Skeletal muscle cell (primary cell): ENCODE measurements around the gene PLD6.
A peak's percentile ranks its signal among the peaks of the same experiment; 100 is the strongest.
"Not testable (repeated sequence)": the region's sequence is repeated elsewhere in the genome, so short reads cannot be mapped to it uniquely, and the experiment has no call there.

Source experiments
- DNase-seq: peaks from one replicate; pipeline ENCODE4 v3.0.0-alpha.2; 2010; ENCODE audit warnings: low read depth
- H3K4me3 ChIP-seq: 2 replicates; pipeline ENCODE4 v1.5.1; 2011; ENCODE audit warnings: low read depth, mild to moderate bottlenecking, control low read depth, low read length, moderate library complexity

Gene PLD6, protein sequence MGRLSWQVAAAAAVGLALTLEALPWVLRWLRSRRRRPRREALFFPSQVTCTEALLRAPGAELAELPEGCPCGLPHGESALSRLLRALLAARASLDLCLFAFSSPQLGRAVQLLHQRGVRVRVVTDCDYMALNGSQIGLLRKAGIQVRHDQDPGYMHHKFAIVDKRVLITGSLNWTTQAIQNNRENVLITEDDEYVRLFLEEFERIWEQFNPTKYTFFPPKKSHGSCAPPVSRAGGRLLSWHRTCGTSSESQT

DNA sequence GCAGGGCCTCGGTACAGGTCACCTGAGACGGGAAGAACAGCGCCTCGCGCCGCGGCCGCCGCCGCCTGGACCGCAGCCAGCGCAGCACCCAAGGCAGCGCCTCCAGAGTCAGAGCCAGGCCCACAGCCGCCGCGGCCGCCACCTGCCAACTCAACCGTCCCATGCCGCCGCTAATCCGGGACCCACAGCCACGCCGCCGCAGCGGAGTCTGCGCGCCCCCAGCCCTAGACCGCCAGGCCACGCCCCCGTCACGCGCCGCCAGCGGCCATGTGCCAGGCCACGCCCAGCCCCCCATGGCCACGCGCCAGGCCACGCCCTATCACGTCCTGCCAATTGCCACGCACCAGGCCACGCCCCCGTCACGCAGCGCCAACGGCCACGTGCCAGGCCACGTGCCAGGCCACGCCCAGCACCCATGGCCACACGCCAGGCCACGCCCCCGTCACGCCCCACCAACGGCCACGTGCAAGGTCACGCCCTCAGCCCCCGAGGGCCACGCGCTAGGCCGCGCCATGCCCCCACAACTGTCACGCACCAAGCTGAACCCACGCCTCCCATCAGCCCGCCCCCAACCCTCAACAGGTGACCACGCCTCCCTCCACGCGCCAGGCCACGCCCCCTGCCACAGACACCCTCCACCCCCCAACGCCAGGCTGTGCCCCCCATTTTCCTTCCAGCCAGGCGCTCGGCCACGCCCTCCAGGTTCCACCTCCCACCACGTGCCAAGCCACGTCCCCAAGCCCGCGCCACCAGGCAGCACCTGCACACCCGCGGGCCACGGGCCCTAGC is at the start of gene PLD6:
TSS of gene PLD6 (minus strand) at position 210 of the 789 bp plus-strand sequence. CDS start at position 163, 47 bp downstream.
- peak within 1 kb of the TSS; percentile 53 for H3K4me3 ChIP-seq
- peak; percentile 18 for DNase-seq

DNA sequence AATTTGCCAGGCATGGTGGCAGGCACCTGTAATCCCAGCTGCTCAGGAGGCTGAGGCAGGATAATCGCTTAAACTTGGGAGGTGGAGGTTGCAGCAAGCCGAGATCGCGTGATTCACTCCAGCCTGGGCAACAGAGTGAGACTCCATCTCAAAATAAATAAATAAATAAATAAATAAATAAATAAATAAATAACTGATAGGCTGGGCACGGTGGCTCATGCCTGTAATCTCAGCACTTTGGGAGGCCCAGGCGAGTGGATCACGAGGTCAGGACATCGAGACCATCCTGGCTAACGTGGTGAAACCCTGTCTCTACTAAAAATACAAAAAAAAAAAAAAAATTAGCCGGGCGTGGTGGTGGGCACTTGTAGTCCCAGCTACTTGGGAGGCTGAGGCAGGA is 49.6 kb upstream of the PLD6 start:
- H3K4me3 ChIP-seq, DNase-seq: not testable (repeated sequence)

DNA sequence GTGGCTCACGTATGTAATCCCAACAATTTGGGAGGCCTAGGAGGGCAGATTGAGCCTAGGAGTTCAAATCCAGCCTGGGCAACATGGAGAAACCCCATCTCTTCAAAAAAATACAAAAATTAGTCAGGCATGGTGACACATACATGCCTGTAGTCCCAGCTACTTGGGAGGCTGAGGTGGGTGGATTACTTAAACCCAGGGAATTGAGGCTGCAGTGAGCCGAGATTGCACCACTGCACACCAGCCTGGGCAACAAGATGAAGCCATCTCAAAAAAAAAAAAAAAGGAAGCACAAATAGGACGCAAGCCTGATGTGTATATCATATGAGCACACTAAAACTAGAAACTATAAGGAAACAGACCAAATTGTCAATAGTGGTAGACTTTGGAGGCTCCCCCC is 47.9 kb upstream of the PLD6 start:
- no peak overlapping the region for H3K4me3 ChIP-seq
- peak; percentile 24 for DNase-seq

DNA sequence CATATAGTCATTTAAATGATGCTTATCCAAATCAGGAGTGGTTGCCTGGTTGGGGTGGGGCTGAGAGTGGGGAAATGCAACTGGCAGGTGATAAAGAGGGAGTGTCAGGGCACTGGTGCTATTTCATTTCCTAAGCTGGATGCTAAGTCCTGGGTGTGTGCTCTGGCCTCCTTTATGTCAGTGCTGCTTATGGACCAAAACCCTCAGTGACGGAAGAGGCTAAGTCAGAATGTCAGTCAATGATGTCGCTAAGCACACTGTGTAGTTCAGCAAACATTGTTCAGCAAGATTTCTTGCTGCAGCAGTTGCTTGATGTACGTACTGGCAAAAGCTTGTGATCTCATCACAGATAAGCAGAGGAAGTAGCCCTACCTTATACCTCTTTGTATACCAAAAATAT is 47.3 kb upstream of the PLD6 start:
- H3K4me3 ChIP-seq, result no peak overlapping the region
- no peak for DNase-seq

DNA sequence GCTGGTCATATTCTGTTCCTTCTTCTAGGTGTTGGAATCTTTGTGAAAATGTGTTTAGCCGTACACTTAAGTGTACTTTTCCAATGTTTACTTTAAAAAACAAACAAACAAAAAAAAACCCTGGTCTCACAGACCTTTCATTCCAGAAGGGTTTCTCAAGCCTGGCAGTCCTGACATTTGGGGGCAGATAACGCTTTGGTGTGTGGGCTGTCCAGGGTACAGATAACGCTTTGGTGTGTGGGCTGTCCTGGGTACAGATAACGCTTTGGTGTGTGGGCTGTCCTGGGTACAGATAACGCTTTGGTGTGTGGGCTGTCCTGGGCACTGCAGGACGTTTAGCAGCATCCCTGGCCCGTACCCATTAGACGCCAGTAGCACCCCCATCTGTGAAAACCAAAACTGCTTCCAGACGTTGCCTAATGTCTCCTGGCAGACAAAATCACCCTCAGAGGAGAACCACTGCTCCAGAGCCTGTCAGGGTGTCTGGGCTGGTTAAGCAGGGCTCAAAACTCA is 46.1 kb upstream of the PLD6 start:
- DNase-seq, result no peak
- H3K4me3 ChIP-seq, result no peak overlapping the region

DNA sequence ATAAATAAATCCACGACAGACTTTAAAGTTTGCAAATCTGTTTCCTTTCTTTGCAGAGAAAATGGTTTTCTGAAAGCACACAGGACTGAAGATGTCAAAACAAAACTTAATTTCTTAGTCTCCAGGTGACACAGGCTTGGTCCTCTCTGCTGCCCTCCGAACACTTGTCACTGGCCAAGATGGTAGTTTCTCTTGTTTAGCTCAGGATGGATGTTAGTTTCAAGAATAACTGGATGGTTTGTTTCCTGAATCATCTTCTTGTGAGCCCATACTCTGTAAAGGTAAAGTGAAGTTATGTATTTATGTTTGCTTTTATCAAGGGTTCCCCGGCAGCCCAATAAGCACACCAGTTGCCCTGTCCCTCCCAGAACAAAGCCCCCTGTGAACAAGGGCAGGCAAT is 40.7 kb upstream of the PLD6 start:
- no peak for DNase-seq
- no peak overlapping the region for H3K4me3 ChIP-seq

DNA sequence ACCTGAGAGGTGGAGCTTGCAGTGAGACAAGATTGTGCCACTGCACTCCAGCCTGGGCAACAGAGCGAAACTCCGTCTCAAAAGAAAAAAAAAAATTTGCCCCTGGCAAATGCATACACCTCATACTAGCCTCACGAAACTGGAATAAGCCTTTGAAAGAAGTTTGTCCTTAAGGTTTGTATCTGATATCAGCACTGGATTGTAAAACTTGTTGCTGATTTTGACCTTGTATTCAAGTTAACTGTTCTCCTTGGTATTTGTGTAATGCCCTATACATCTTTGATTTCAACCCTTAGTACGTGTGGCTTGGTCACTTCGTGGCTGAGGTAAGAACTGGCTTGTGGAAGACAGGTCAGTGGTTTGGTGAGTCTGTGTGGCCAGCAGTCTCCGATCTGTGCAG is 37.0 kb upstream of the PLD6 start:
- no peak overlapping the region for H3K4me3 ChIP-seq
- no peak for DNase-seq

DNA sequence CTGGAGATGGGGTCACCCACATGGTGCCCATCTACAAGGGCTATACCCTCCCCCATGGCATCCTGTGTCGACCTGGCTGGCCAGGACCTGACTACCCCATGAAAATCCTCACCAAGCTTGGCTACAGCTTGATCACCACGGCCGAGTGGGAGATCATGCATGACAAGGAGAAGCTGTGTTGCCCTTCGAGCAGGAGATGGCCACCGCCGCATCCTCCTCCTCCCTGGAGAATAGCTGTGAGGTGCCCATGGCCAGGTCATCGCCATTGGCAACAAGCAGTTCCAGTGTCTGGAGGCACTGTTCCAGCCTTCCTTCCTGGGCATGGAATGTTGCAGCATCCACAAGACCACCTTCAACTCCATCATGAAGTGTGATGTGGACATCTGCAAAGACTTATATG is 36.1 kb upstream of the PLD6 start:
- DNase-seq, result no peak
- no peak overlapping the region for H3K4me3 ChIP-seq

DNA sequence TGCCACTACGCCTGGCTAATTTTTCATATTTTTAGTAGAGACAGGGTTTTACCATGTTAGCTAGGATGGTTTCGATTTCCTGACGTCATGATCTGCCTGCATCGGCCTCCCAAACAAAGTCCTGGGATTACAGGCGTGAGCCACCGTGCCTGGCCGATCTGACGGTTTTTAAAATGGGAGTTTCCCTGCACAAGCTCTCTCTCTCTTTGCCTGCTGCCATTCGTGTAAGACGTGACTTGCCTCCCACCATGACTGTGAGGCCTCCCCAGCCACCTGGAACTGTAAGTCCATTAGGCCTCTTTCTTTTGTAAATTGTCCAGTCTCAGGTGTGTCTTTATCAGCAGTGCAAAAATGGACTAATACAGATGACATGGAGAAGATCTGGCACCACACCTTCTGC is 35.5 kb upstream of the PLD6 start:
- no peak for DNase-seq
- no peak overlapping the region for H3K4me3 ChIP-seq

DNA sequence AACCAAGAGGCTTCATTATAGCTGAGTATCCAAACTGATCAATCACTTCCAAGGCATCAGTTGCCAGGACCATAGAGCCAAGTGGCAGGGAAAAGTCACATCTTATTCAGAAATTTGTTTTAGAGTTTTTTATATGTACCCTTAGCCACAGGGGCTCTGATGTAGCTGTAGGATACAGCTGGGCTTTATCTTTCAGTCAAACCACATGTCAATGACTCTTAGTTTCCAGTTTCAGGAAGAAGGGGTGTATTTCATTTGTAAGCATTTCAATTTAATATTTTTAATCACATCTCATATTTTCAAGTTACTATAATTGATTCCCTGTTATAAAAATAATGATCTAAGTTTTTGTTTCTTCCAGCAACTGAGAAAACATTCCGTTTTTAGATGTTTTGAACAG is 33.7 kb upstream of the PLD6 start:
- no peak for DNase-seq

DNA sequence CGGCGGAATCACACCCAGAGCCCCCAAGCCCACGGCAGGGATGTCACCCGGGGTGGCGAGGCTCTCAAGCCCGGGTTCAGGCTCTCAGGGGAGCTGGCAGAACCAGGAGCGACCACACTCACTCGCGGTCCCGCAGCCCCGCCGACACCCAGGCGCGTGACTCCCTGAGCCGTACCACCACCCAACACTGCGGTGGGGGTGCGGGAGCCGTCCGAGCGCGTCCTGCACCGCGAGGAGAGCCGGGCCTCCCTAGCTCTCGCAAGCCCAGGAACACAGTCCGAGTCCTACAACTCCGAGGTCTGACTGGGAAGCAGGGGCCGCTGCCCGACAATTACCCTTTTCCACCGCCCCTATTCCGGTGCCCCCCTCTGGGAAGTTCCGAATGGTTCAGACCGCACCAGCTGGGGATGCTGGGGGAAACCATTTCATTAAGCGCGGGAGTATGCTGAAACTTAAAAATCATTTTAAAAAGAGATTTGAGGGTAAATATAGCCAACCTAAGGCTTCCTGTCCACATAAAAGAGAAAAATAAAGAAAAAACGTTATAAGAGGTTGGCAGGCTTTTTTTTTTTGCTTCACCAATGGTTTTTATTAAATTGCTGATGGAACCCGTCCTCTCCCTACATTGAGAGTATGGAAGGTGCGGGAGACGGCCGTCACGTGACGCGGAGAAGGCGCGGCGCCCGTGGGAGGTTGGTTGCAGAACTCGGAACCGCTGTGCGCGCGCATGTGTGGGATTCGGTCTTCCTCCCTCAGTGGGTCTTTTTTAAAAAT is 31.1 kb upstream of the PLD6 start, which contains the start of gene FLCN:
TSS of gene FLCN (minus strand) at position 143 of the 774 bp plus-strand sequence. CDS start 9,031 bp downstream, outside the sequence.
- H3K4me3 ChIP-seq, result peak within 1 kb of the TSS; percentile 97
- peak; percentile 49 for DNase-seq

More for the DNA sequence above, 33.7 kb upstream of the PLD6 start:
- no peak overlapping the region for H3K4me3 ChIP-seq

DNA sequence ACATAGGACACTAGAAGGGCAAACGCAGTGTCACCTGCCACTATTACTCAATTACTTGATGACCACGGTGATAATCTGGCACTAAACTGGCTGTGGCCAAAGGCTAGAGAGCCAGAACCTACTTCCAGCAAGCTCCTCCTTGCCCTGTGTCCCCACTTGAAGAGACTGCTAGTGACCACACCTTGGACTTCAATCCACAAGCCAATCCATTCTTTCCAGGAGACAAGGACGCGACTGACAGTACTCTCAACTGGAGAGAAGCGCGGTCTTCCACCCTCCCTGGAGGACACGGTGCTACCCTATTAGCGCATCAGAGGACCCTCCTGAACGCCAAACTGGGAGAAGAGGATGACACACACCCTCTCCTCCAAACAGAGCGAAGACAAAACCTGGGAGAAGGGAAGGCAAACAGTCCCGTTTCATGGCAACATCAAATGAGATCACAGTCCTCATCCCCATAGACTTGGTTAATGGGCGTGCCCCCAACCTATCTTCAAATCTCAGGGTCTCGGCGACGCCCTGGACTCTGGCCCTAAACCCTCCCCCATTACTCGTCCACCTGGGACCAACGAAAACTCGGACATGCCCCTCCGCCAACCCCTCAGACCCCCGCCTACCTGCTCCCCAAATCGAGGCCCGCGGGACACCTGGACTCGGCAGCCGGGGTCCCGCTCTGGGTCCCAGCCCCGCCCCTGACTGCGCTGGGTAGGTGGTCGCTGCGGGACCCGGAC is 30.3 kb upstream of the PLD6 start:
- H3K4me3 ChIP-seq, result peak overlapping the region; percentile 97
- DNase-seq, result no peak

DNA sequence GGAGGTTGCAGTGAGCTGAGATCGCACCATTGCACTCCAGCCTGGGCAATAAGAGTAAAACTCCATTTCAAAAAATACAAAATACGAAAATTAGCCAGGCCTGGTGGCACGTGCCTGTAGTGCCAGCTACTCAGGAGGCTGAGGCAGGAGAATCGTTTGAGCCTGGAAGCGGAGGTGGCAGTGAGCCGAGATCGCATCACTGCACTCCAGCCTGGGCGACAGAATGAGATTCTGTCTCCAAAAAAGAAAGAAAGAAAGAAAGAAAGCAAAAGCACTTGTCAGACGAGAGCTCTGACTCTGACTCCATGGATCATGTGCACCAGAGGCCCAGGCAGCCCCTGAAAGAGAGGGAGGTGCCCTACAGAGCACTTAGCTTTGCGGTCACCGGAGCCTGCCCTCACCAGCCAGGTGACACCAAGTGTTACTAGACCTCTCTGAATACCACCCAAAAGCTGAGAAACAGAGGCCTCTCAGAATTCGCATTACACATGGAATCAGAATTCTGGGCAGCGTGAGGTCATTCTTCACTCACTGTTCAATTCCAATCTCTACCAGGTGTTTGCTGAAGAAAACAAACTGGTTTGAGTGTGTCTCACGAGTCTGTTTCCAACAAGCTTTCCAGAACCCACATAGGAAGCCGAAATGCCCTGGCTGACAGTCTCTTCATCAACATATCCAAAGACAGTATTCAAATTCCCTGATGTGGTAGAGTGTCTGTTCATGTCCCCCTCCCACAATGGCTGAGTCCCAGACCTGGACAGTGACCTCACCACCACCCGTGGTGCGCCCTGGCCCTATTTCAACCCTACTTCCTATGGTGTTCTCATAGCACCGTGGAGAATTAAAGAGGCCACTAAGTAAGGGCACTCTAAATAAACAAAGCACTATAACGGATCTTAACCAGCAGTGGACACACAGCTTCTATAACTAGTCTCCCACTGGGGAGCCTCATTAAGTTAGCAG is 29.4 kb upstream of the PLD6 start:
- no peak for DNase-seq
- H3K4me3 ChIP-seq, result peak overlapping the region; percentile 97

DNA sequence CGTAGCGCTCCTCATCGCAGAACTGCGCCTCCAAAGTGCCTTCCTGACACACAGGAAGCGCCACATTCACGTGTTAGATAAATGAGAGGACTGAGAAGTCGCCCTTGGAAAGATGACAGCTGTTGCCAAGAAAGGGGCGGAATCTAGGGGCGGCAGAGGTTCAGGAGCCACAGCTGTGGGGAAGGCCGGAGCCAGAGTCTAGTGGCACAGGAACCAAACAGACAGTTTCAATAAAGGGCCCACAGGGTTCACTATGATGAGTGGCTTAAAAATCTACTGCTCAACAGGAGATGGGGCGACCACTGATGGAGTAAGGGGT is 26.1 kb upstream of the PLD6 start:
- H3K4me3 ChIP-seq, result no peak overlapping the region
- DNase-seq, result no peak

DNA sequence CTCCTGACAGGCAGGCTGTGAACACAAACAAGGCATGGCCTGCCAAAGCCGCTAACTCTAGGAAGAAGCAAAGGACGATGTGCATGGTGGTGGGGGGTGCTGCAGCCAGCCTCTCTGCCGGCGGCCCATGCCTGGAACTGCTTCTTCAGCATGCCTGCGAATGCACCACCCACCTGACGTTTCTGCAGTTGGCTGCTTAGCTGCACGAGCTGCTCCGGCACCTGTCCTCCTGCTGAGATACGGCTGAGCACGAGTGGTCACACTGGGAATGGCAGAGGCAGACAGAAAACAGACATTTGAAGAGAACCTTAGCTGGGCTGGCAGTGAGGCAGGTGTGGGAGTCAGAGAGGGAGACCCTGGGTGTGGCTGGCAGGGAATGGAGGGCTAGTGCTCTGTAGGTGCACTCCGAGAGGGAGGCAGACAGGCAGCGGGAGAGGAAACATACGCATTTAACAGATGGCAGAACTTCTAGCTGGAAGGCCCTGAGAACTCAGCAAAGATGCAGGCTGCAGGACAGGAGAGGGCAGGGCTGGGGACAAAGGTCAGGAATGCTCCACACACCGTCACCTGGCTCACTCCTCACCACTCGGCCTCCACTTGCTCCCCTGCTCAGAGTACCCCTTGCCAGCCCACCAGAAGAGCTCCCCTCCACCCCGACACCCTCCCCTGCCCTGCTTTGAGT is 25.6 kb upstream of the PLD6 start:
- DNase-seq, result no peak
- no peak overlapping the region for H3K4me3 ChIP-seq

DNA sequence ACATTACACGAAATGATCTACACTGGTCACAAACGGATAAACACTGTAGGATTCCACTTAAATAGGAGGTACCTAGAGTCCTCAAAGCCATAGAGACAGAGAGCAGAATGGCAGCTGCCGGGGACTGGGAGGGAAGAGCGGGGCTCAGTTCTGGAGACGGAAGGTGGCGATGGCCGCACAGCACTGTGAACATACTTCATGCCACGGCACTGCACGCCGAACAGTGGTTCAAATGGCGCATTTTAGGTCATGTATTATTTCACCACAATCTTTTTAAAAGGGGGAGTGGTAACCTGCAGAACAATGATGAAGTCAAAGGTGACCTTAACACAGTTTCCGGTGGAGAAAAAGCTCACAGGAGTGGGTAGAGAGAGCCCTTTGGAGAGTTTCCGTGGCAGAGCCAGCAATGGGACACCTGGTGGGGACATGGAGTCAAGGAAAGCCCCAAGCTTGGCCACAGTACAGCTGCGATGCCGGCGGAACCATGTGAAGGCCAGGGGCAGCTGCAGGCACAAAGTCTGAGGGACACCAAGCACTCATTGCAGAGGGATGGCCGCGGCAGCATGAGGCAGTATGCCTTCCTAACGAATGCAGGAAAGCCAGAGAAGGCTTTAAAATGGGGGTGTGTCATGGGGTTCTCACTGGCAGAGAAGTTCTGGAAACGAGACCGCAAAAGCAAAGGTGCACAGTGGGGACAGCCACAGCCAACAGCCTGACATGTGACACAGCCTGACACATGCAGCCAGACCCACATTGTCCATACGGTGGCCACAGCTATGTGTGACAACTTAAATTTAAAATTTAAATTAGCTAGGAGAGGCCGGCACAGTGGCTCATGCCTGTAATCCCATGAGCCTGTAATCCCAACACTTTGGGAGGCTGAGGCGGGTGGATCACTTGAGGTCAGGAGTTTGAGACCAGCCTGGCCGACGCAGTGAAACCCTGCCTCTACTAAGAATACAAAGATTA is 23.6 kb upstream of the PLD6 start:
- DNase-seq, result no peak
- H3K4me3 ChIP-seq, result no peak overlapping the region
